Natural killer cell (primary cell): ENCODE results near the gene SEMA4C. TPM values are rescaled to one million over a fixed set of nuclear protein-coding genes. Genes with fewer than 3 reads are reported as not detected.

Experiments
- ATAC-seq, 3 donors: fragments of 150-1000 bp in 2 of 3; fragments of 200-7000 bp in 1 of 3; cut with Tn5 transposase; 1 replicate in 1 of 3; 2 replicates in 2 of 3; pipeline ENCODE4 v1.10.0; 2021; ENCODE audit warnings: mild to moderate bottlenecking in 2 of 3, moderate library complexity in 2 of 3
- DNase-seq, 2 donors: peaks; one replicate each; pipeline versions ENCODE4 v3.0.0 to v3.0.0-alpha.2; 2013 to 2021; ENCODE audit warnings: mixed read lengths in 1 of 2
- H3K27ac ChIP-seq: one replicate; pipeline ENCODE4 v1.5.1; 2013; ENCODE audit warnings: mild to moderate bottlenecking, low read length
- H3K27me3 ChIP-seq: one replicate; pipeline ENCODE4 v1.6.1; 2013; ENCODE audit warnings: low read length; ENCODE audit not compliant: control insufficient read depth, insufficient read depth
- H3K36me3 ChIP-seq: one replicate; pipeline ENCODE4 v1.6.1; 2013; ENCODE audit warnings: low read length; ENCODE audit not compliant: control insufficient read depth, insufficient read depth
- H3K4me1 ChIP-seq: one replicate; pipeline ENCODE4 v1.6.1; 2013; ENCODE audit warnings: low read length; ENCODE audit not compliant: control insufficient read depth, insufficient read depth
- H3K4me3 ChIP-seq: one replicate; pipeline ENCODE4 v1.5.1; 2013; ENCODE audit warnings: low read length
- H3K9me3 ChIP-seq: one replicate; pipeline ENCODE4 v1.6.1; 2013; ENCODE audit warnings: low read length; ENCODE audit not compliant: control insufficient read depth, insufficient read depth
- H3K27ac Mint-ChIP-seq, 2 donors: one replicate each; pipeline ENCODE4 v1.8.0; 2022; ENCODE audit warnings: mild to moderate bottlenecking in 2 of 2, mixed read lengths in 2 of 2, moderate library complexity in 1 of 2
- H3K27me3 Mint-ChIP-seq, 2 donors: one replicate each; pipeline ENCODE4 v1.8.0; 2022; ENCODE audit warnings: low read depth in 2 of 2, mixed read lengths in 2 of 2
- H3K36me3 Mint-ChIP-seq: one replicate; pipeline ENCODE4 v1.8.0; 2022; ENCODE audit warnings: mixed read lengths
- H3K4me1 Mint-ChIP-seq, 2 donors: one replicate each; pipeline ENCODE4 v1.8.0; 2022; ENCODE audit warnings: mixed read lengths in 2 of 2
- H3K4me3 Mint-ChIP-seq: one replicate; pipeline ENCODE4 v1.8.0; 2022; ENCODE audit warnings: mild to moderate bottlenecking, moderate library complexity, mixed read lengths
- H3K9me3 Mint-ChIP-seq, 2 donors: one replicate each; pipeline ENCODE4 v1.8.0; 2022; ENCODE audit warnings: mixed read lengths in 2 of 2
- CTCF ChIP-seq: fragments of 200-600 bp; IDR thresholded peaks from one replicate; pipeline ENCODE4 v1.8.0; 2022; ENCODE audit warnings: antibody characterized with exemption
- WGBS: methylation state at CpG from one replicate; pipeline ENCODE4 v1.1.7; 2013; ENCODE audit warnings: missing lambda C conversion rate; ENCODE audit not compliant: insufficient coverage; 5-methylcytosine and 5-hydroxymethylcytosine counted together
- intact Hi-C: fragments of 100-400 bp; cut with micrococcal nuclease; formaldehyde crosslinking; loops from one replicate; pipeline ENCODE4 v1.14.2; 2022
- total RNA-seq, 4 donors: library from RNA; stranded (reverse); fragments of 120-200 nt in 1 of 4; gene quantifications; one replicate each; pipeline versions ENCODE4 v1.2.3 to v1.2.4, GENCODE V29; 2013 to 2022

SEMA4C gene
- total RNA-seq, 3 donors from 2014 or later (not counting 1 experiment from before 2014, with no cell fraction given), result 51.8 to 78.1 (median 65.8) TPM

- Histone ChIP-seq H3K36me3 (peaks cover 60% of the 10 kb centered on the region), H3K27me3 (no peaks in the 10 kb centered on the region), H3K27ac (no peak overlapping the region), H3K9me3 (no peaks in the 10 kb centered on the region), H3K4me3 (no peak overlapping the region), H3K4me1 (no peaks in the 10 kb centered on the region)
- no peak overlapping the region for H3K4me3 Mint-ChIP-seq
- H3K27me3 Mint-ChIP-seq, result no peaks in the 10 kb centered on the region
- peaks cover 14% of the 10 kb centered on the region for H3K36me3 Mint-ChIP-seq
- intact Hi-C loops, result loop anchor here (10.0 kb wide), 1 partner anchor 818 kb away; no protein-coding TSS in a partner anchor
- H3K4me1 Mint-ChIP-seq, result peaks cover 0 to 8% of the 10 kb centered on the region in 2 donors
- no peak overlapping the region for H3K27ac Mint-ChIP-seq
- no peaks in the 10 kb centered on the region for H3K9me3 Mint-ChIP-seq
- no peak for TF ChIP-seq CTCF
- WGBS, result 93% methylated on average over 11 of the region's 11 CpGs
- DNase-seq, result no peak
- ATAC-seq, result no peak
Observed at GRCh38 chr2:96832408-96832753, 37.5 kb downstream of the SEMA4C start.

GRCh38 chr2:96831679-96832078 lies 38.2 kb downstream of the SEMA4C start:
- no peak overlapping the region for H3K27ac ChIP-seq
- peaks cover 14% of the 10 kb centered on the region for H3K36me3 Mint-ChIP-seq
- H3K9me3 ChIP-seq, result no peaks in the 10 kb centered on the region
- peaks cover 64% of the 10 kb centered on the region for H3K36me3 ChIP-seq
- peaks cover 0 to 8% of the 10 kb centered on the region in 2 donors for H3K4me1 Mint-ChIP-seq
- WGBS, result 95% methylated on average over 7 of the region's 10 CpGs
- no peak overlapping the region for H3K27ac Mint-ChIP-seq
- no peak overlapping the region for H3K4me3 Mint-ChIP-seq
- DNase-seq, result no peak
- H3K27me3 ChIP-seq, result no peaks in the 10 kb centered on the region
- intact Hi-C loops, result loop anchor here (10.0 kb wide), 1 partner anchor 817 kb away; no protein-coding TSS in a partner anchor
- no peak for TF ChIP-seq CTCF
- no peaks in the 10 kb centered on the region for H3K4me1 ChIP-seq
- no peaks in the 10 kb centered on the region for H3K9me3 Mint-ChIP-seq
- H3K27me3 Mint-ChIP-seq, result no peaks in the 10 kb centered on the region
- no peak for ATAC-seq
- H3K4me3 ChIP-seq, result no peak overlapping the region

GRCh38 chr2:96830044-96830562 lies 39.8 kb downstream of the SEMA4C start:
- Histone ChIP-seq H3K4me3 (no peak overlapping the region), H3K4me1 (no peaks in the 10 kb centered on the region), H3K9me3 (no peaks in the 10 kb centered on the region), H3K27me3 (no peaks in the 10 kb centered on the region), H3K36me3 (peaks cover 75% of the 10 kb centered on the region), H3K27ac (no peak overlapping the region)
- TF ChIP-seq CTCF, result no peak
- H3K36me3 Mint-ChIP-seq, result peaks cover 14% of the 10 kb centered on the region
- intact Hi-C loops, result loop anchor here (10.0 kb wide), 1 partner anchor 815 kb away; no protein-coding TSS in a partner anchor
- ATAC-seq (no peak), DNase-seq (no peak)
- no peaks in the 10 kb centered on the region for H3K27me3 Mint-ChIP-seq
- peak overlapping the region; percentile 3 to 15 for H3K27ac Mint-ChIP-seq
- no peak overlapping the region for H3K4me3 Mint-ChIP-seq
- WGBS, result 77% methylated on average over 5 of the region's 5 CpGs
- H3K9me3 Mint-ChIP-seq, result no peaks in the 10 kb centered on the region
- peaks cover 0 to 8% of the 10 kb centered on the region in 2 donors for H3K4me1 Mint-ChIP-seq

GRCh38 chr2:96828874-96829273 lies 41.0 kb downstream of the SEMA4C start:
- peaks cover 0 to 16% of the 10 kb centered on the region in 2 donors for H3K4me1 Mint-ChIP-seq
- Histone ChIP-seq H3K27ac (no peak overlapping the region), H3K27me3 (no peaks in the 10 kb centered on the region), H3K36me3 (peaks cover 74% of the 10 kb centered on the region), H3K9me3 (no peaks in the 10 kb centered on the region), H3K4me1 (no peaks in the 10 kb centered on the region), H3K4me3 (no peak overlapping the region)
- no peaks in the 10 kb centered on the region for H3K27me3 Mint-ChIP-seq
- ATAC-seq (no peak), DNase-seq (no peak)
- H3K36me3 Mint-ChIP-seq, result peaks cover 14% of the 10 kb centered on the region
- no peak overlapping the region for H3K27ac Mint-ChIP-seq
- no peak for TF ChIP-seq CTCF
- no peak overlapping the region for H3K4me3 Mint-ChIP-seq
- intact Hi-C loops, result no loop called here
- no peaks in the 10 kb centered on the region for H3K9me3 Mint-ChIP-seq
- 97% methylated on average over 11 of the region's 13 CpGs for WGBS
